ENCODE measurements around the gene SIGLEC9. TPM values are rescaled to one million over a fixed set of nuclear protein-coding genes. Genes with fewer than 3 reads are reported as not detected.

Gene SIGLEC9
- total and polyA plus RNA-seq, 10 of the 15 experiments (the other 5 are each of a cell fraction or from before 2014, with no cell fraction given), result 0.10 TPM; not detected in 9

GRCh38 chr19:51097166-51097738 is 27.5 kb upstream of the SIGLEC9 start (continued):
- TF ChIP-seq REST (IDR thresholded peaks at IDR 0.05; ENCODE audit: low read depth, low read length) (no peak), YBX1 (IDR thresholded peaks at IDR 0.05) (no peak), CREM (IDR thresholded peaks at IDR 0.05; ENCODE audit: low read depth) (no peak), CREB1 (IDR thresholded peaks at IDR 0.05; ENCODE audit: low read depth) (no peak), ZZZ3 (IDR thresholded peaks at IDR 0.05; ENCODE audit: control insufficient read depth, insufficient read length, low read depth) (no peak), HDAC6 (IDR thresholded peaks at IDR 0.05; ENCODE audit: unreplicated experiment) (no peak), POU2F2 (IDR thresholded peaks at IDR 0.05; ENCODE audit: borderline replicate concordance, low read depth, low read length) (no peak), CEBPZ (IDR thresholded peaks at IDR 0.05; ENCODE audit: low read depth, low read length) (no peak), RAD21 (IDR thresholded peaks at IDR 0.05; ENCODE audit: insufficient read depth, low read depth, low read length) (peak; percentile 37), FOS (IDR thresholded peaks at IDR 0.05; ENCODE audit: borderline replicate concordance, extremely low read depth, insufficient read length) (no peak), NR2C2 (IDR thresholded peaks at IDR 0.05; ENCODE audit: borderline replicate concordance, control insufficient read depth, insufficient read length, low read depth) (no peak)
- TF ChIP-seq, protein P1, sequence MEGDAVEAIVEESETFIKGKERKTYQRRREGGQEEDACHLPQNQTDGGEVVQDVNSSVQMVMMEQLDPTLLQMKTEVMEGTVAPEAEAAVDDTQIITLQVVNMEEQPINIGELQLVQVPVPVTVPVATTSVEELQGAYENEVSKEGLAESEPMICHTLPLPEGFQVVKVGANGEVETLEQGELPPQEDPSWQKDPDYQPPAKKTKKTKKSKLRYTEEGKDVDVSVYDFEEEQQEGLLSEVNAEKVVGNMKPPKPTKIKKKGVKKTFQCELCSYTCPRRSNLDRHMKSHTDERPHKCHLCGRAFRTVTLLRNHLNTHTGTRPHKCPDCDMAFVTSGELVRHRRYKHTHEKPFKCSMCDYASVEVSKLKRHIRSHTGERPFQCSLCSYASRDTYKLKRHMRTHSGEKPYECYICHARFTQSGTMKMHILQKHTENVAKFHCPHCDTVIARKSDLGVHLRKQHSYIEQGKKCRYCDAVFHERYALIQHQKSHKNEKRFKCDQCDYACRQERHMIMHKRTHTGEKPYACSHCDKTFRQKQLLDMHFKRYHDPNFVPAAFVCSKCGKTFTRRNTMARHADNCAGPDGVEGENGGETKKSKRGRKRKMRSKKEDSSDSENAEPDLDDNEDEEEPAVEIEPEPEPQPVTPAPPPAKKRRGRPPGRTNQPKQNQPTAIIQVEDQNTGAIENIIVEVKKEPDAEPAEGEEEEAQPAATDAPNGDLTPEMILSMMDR (IDR thresholded peaks at IDR 0.05 in 2 of 3, conservative IDR thresholded peaks at IDR 0.05 in 1 of 3; ENCODE audit: control insufficient read depth in 2 of 3, extremely low read depth in 1 of 3, insufficient read depth in 1 of 3, low read depth in 3 of 3, low read length in 3 of 3), result peak; percentile 62 to 74 (median 69)
- TF ChIP-seq, protein P2, sequence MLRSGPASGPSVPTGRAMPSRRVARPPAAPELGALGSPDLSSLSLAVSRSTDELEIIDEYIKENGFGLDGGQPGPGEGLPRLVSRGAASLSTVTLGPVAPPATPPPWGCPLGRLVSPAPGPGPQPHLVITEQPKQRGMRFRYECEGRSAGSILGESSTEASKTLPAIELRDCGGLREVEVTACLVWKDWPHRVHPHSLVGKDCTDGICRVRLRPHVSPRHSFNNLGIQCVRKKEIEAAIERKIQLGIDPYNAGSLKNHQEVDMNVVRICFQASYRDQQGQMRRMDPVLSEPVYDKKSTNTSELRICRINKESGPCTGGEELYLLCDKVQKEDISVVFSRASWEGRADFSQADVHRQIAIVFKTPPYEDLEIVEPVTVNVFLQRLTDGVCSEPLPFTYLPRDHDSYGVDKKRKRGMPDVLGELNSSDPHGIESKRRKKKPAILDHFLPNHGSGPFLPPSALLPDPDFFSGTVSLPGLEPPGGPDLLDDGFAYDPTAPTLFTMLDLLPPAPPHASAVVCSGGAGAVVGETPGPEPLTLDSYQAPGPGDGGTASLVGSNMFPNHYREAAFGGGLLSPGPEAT (IDR thresholded peaks at IDR 0.05; ENCODE audit: low read depth), result no peak
